Measurements from ENCODE around the gene DHFR. TPM values are rescaled to one million over a fixed set of nuclear protein-coding genes. Genes with fewer than 3 reads are reported as not detected.

The DHFR gene
- total RNA-seq, 4 donors from 2014 or later: 4.7 to 11.6 (median 8.5) TPM

- Histone ChIP-seq H3K4me3 (no peak overlapping the region), H3K9me3 (no peaks in the 10 kb centered on the region), H3K4me1 (no peaks in the 10 kb centered on the region), H3K27me3 (no peaks in the 10 kb centered on the region), H3K36me3 (peaks cover 0 to 8% (median 3%) of the 10 kb centered on the region in 4 donors), H3K27ac (replicated peaks in 1 of 4) (no peak overlapping the region)
- DNase-seq (ENCODE audit: extremely low spot score): no peak
- TF ChIP-seq EP300 (IDR thresholded peaks at IDR 0.05): no peak
- intact Hi-C loops (cut with DNase I): loop anchor here (10.0 kb wide), 1 partner anchor 615 kb away; the partner anchor contains the start of gene ZCCHC9
- WGBS: 80% methylated on average over 4 of the region's 4 CpGs
Observed at GRCh38 chr5:80689627-80690026, 34.8 kb upstream of the DHFR start.

GRCh38 chr5:80688648-80689420 is 34.1 kb upstream of the DHFR start:
- no peaks in the 10 kb centered on the region for H3K9me3 ChIP-seq
- H3K27ac ChIP-seq (replicated peaks in 1 of 4): no peak overlapping the region
- WGBS: 88% methylated on average over 4 of the region's 4 CpGs
- no peak for TF ChIP-seq CTCF (IDR thresholded peaks at IDR 0.05)
- peaks cover 0 to 8% (median 1%) of the 10 kb centered on the region in 4 donors for H3K36me3 ChIP-seq
- no peak for DNase-seq (ENCODE audit: extremely low spot score)
- intact Hi-C loops (cut with DNase I): loop anchor here (10.0 kb wide), 1 partner anchor 616 kb away; the partner anchor contains the start of gene ZCCHC9
- H3K4me3 ChIP-seq: no peak overlapping the region
- H3K4me1 ChIP-seq: no peaks in the 10 kb centered on the region
- no peaks in the 10 kb centered on the region for H3K27me3 ChIP-seq

DNA sequence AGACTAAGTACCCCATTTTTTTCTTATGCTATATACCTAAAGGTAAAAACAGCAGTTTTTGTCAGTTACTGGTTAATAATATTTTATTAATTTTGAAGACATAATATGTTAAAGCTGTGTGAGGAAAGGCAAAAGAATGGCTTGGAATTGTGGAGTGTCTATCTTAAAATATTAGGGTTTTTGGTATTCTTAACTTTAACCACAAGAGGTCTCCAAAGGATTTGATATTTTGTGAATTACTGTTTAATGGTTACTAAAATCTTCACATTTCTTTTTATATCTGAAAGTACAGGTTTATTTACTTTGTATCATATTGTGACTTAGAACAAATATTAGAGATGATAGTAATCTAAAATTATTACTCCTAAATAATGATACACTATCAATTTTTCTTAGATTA is 32.0 kb upstream of the DHFR start:
- TF ChIP-seq CTCF (IDR thresholded peaks at IDR 0.05) (peak in 2 of 3 experiments; percentile 17 to 30), EP300 (IDR thresholded peaks at IDR 0.05) (no peak)
- H3K27me3 ChIP-seq: no peaks in the 10 kb centered on the region
- no peak overlapping the region for H3K4me3 ChIP-seq
- intact Hi-C loops (cut with DNase I): loop anchor here (10.0 kb wide), 1 partner anchor 618 kb away; the partner anchor contains the start of gene ZCCHC9
- no peaks in the 10 kb centered on the region for H3K9me3 ChIP-seq
- H3K4me1 ChIP-seq: no peaks in the 10 kb centered on the region
- peaks cover 0 to 24% (median 3%) of the 10 kb centered on the region in 4 donors for H3K36me3 ChIP-seq
- no peak for DNase-seq (ENCODE audit: extremely low spot score)
- no peak overlapping the region for H3K27ac ChIP-seq (replicated peaks in 1 of 4)

DNA sequence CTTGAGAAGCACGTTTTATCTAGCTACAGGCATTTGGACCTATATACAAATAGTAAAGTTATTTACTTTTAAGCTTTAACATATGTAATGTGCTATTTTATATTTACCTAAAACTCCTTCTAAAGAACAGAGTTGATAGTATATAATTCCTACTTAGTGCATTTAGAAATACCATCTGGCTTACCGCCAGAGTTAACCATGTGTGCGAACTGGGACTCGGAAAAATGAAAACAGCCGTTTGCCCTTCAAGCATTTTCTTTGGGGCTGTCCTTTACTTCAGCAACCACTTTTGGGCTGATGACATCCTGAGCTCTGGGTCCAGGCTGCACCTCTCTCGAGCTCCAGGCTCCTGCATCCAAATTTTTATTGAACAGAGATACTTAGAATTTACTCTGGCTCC is 21.9 kb upstream of the DHFR start:
- peaks cover 0 to 65% (median 42%) of the 10 kb centered on the region in 4 donors for H3K36me3 ChIP-seq
- intact Hi-C loops (cut with DNase I): no loop called here
- TF ChIP-seq EP300 (IDR thresholded peaks at IDR 0.05): no peak
- no peak for TF ChIP-seq POLR2A (IDR thresholded peaks at IDR 0.05; ENCODE audit: low read depth)
- TF ChIP-seq CTCF (IDR thresholded peaks at IDR 0.05): no peak
- TF ChIP-seq POLR2AphosphoS5 (IDR thresholded peaks at IDR 0.05): no peak
- no peak overlapping the region for H3K4me3 ChIP-seq
- no peak for DNase-seq (ENCODE audit: extremely low spot score)
- H3K9me3 ChIP-seq: no peaks in the 10 kb centered on the region
- H3K27me3 ChIP-seq: no peaks in the 10 kb centered on the region
- H3K4me1 ChIP-seq: peaks cover 0 to 2% (median 0%) of the 10 kb centered on the region in 4 donors
- no peak overlapping the region for H3K27ac ChIP-seq (replicated peaks in 1 of 4)
- WGBS: 65% methylated on average over 6 of the region's 6 CpGs

- no peak overlapping the region for H3K4me3 ChIP-seq
- WGBS: 19% methylated on average over 7 of the region's 7 CpGs
- no peaks in the 10 kb centered on the region for H3K9me3 ChIP-seq
- intact Hi-C loops (cut with DNase I): loop anchor here (5.0 kb wide), 1 partner anchor 185 kb away; the partner anchor contains the start of gene FAM151B
- peaks cover 0 to 73% (median 36%) of the 10 kb centered on the region in 4 donors for H3K36me3 ChIP-seq
- DNase-seq (ENCODE audit: extremely low spot score): no peak
- no peaks in the 10 kb centered on the region for H3K27me3 ChIP-seq
- peaks cover 0 to 2% (median 0%) of the 10 kb centered on the region in 4 donors for H3K4me1 ChIP-seq
- TF ChIP-seq EP300 (IDR thresholded peaks at IDR 0.05): no peak
- peak; percentile 59 to 83 (median 67) for TF ChIP-seq CTCF (IDR thresholded peaks at IDR 0.05)
- H3K27ac ChIP-seq (replicated peaks in 1 of 4): no peak overlapping the region
Observed at GRCh38 chr5:80672140-80672736, 17.5 kb upstream of the DHFR start.
